CD14-positive monocyte (primary cell): ENCODE results near the gene CPB1. TPM values are rescaled to one million over a fixed set of nuclear protein-coding genes. Genes with fewer than 3 reads are reported as not detected.
A peak's percentile ranks its signal among the peaks of the same experiment; 100 is the strongest.

Experiments
- DNase-seq, 3 donors: peaks; one replicate each; pipeline ENCODE4 v3.0.0-alpha.2; 2011 to 2022
- H2AFZ ChIP-seq: 2 replicates; pipeline ENCODE4 v1.6.0; 2012; ENCODE audit warnings: mild to moderate bottlenecking, low read depth, low read length, inconsistent platforms; ENCODE audit not compliant: insufficient read depth, poor library complexity, severe bottlenecking
- H3K27ac ChIP-seq, 2 donors: 1 replicate in 1 of 2; 2 replicates in 1 of 2; pipeline ENCODE4 v1.5.1; 2012 to 2013; ENCODE audit warnings: low read length in 2 of 2, control low read depth in 1 of 2, inconsistent platforms in 1 of 2, low read depth in 1 of 2, mild to moderate bottlenecking in 1 of 2
- H3K27me3 ChIP-seq, 2 donors: one replicate each; pipeline versions ENCODE4 v1.6.0 to v1.6.1; 2011 to 2013; ENCODE audit warnings: low read length in 2 of 2; ENCODE audit not compliant: control insufficient read depth in 2 of 2, insufficient read depth in 2 of 2
- H3K36me3 ChIP-seq, 2 donors: replicated peaks in 1 of 2; 1 replicate in 1 of 2; 2 replicates in 1 of 2; pipeline versions ENCODE4 v1.5.1 to v1.6.1; 2012 to 2013; ENCODE audit warnings: low read length in 2 of 2, control low read depth in 1 of 2, inconsistent platforms in 1 of 2, mild to moderate bottlenecking in 1 of 2; ENCODE audit not compliant: insufficient read depth in 2 of 2, control insufficient read depth in 1 of 2
- H3K4me1 ChIP-seq, 2 donors: 1 replicate in 1 of 2; 2 replicates in 1 of 2; pipeline versions ENCODE4 v1.5.1 to v1.6.1; 2012 to 2013; ENCODE audit warnings: low read length in 2 of 2, control low read depth in 1 of 2, inconsistent platforms in 1 of 2, mild to moderate bottlenecking in 1 of 2, moderate library complexity in 1 of 2; ENCODE audit not compliant: insufficient read depth in 2 of 2, control insufficient read depth in 1 of 2
- H3K4me2 ChIP-seq: replicated peaks from 2 replicates; pipeline ENCODE3; 2012; ENCODE audit warnings: low read length, moderate library complexity, mild to moderate bottlenecking; ENCODE audit not compliant: poor library complexity, severe bottlenecking; ENCODE audit errors: extremely low read depth
- H3K4me3 ChIP-seq, 3 experiments: fragments of 200-600 bp in 1 of 3; sonication (generic) in 1 of 3; replicated peaks in 1 of 3; 1 replicate in 2 of 3; 2 replicates in 1 of 3; pipeline ENCODE4 v1.5.1; 2011 to 2013; ENCODE audit warnings: low read length in 3 of 3, mild to moderate bottlenecking in 3 of 3, control low read depth in 2 of 3, low read depth in 2 of 3, inconsistent platforms in 1 of 3, moderate library complexity in 1 of 3
- H3K79me2 ChIP-seq: 2 replicates; pipeline ENCODE4 v1.6.0; 2012; ENCODE audit warnings: mild to moderate bottlenecking, control low read depth, inconsistent platforms, low read length, moderate library complexity; ENCODE audit not compliant: insufficient read depth
- H3K9ac ChIP-seq: 2 replicates; pipeline ENCODE4 v1.6.0; 2017; ENCODE audit warnings: low read length, mild to moderate bottlenecking; ENCODE audit not compliant: insufficient read depth, poor library complexity, severe bottlenecking
- H3K9me3 ChIP-seq, 2 donors: replicated peaks in 1 of 2; 1 replicate in 1 of 2; 2 replicates in 1 of 2; pipeline versions ENCODE4 v1.5.1 to v1.6.1; 2012 to 2013; ENCODE audit warnings: low read length in 2 of 2, control low read depth in 1 of 2; ENCODE audit not compliant: control insufficient read depth in 1 of 2, insufficient read depth in 1 of 2
- H4K20me1 ChIP-seq: 2 replicates; pipeline ENCODE4 v1.6.0; 2012; ENCODE audit warnings: mild to moderate bottlenecking, low read length, control low read depth, moderate library complexity; ENCODE audit not compliant: insufficient read depth
- H3K27ac Mint-ChIP-seq, 7 donors: one replicate each; pipeline ENCODE4 v1.8.0; 2020; ENCODE audit warnings: mild to moderate bottlenecking in 7 of 7, mixed read lengths in 7 of 7, moderate library complexity in 6 of 7, inconsistent platforms in 2 of 7
- H3K27me3 Mint-ChIP-seq, 3 donors: one replicate each; pipeline ENCODE4 v1.8.0; 2021 to 2022; ENCODE audit warnings: low read depth in 3 of 3, mild to moderate bottlenecking in 3 of 3, mixed read lengths in 3 of 3, moderate library complexity in 3 of 3, inconsistent platforms in 1 of 3
- H3K36me3 Mint-ChIP-seq, 2 donors: one replicate each; pipeline ENCODE4 v1.8.0; 2020; ENCODE audit warnings: mixed read lengths in 2 of 2, inconsistent platforms in 1 of 2, mild to moderate bottlenecking in 1 of 2
- H3K4me1 Mint-ChIP-seq: one replicate; pipeline ENCODE4 v1.8.0; 2020; ENCODE audit warnings: mild to moderate bottlenecking, mixed read lengths
- H3K4me3 Mint-ChIP-seq, 2 donors: one replicate each; pipeline ENCODE4 v1.8.0; 2020; ENCODE audit warnings: mild to moderate bottlenecking in 2 of 2, mixed read lengths in 2 of 2, moderate library complexity in 1 of 2
- H3K9me3 Mint-ChIP-seq, 7 donors: one replicate each; pipeline ENCODE4 v1.8.0; 2020 to 2022; ENCODE audit warnings: mixed read lengths in 7 of 7, mild to moderate bottlenecking in 6 of 7, moderate library complexity in 6 of 7, inconsistent platforms in 2 of 7
- WGBS: methylation state at CpG from one replicate; pipeline ENCODE4 v1.1.5; 2013; ENCODE audit warnings: missing lambda C conversion rate; ENCODE audit not compliant: insufficient coverage; 5-methylcytosine and 5-hydroxymethylcytosine counted together
- intact Hi-C, 2 donors: fragments of 100-400 bp; cut with micrococcal nuclease; formaldehyde crosslinking; loops; one replicate each; pipeline versions ENCODE4 v1.15.0 to v1.15.1; 2023
- polyA plus RNA-seq, 3 donors: library from polyadenylated mRNA; depleted of rRNA in 1 of 3; unstranded in 2 of 3; stranded (reverse) in 1 of 3; fragments of 300-500 nt in 2 of 3; fragments of >200 nt in 1 of 3; fragmentation: Illumina TruSeq in 2 of 3; gene quantifications; 1 replicate in 2 of 3; 2 replicates in 1 of 3; pipeline ENCODE4 v1.2.3, GENCODE V29; 2012 to 2021
- TF ChIP-seq, protein P1 (sequence below): fragments of 200-600 bp; IDR thresholded peaks from one replicate; pipeline ENCODE4 v1.8.0; 2022; ENCODE audit warnings: antibody characterized with exemption, mild to moderate bottlenecking

The CPB1 gene
- polyA plus RNA-seq, 3 donors: not detected

DNA sequence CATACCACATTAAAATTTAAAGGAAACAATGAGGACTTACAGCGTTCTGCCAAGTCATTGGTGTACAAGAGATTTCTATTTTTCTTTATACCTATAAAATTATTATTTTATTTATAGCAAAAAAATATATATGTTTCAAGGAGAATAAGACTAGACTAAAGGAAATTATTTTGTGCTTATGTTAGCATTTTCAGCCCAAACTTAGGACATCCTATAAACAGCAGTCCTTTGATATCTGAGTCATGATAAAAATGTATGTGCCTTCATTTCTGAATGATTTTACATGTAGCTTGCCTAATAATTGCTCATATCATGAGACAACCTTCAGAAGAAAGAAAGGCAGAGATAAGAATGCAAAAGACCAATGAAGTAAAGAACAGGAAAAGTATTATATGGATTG, 20.8 kb downstream of the CPB1 start:
- no peaks in the 10 kb centered on the region for H3K27me3 ChIP-seq
- intact Hi-C loops: no loop called here

DNA sequence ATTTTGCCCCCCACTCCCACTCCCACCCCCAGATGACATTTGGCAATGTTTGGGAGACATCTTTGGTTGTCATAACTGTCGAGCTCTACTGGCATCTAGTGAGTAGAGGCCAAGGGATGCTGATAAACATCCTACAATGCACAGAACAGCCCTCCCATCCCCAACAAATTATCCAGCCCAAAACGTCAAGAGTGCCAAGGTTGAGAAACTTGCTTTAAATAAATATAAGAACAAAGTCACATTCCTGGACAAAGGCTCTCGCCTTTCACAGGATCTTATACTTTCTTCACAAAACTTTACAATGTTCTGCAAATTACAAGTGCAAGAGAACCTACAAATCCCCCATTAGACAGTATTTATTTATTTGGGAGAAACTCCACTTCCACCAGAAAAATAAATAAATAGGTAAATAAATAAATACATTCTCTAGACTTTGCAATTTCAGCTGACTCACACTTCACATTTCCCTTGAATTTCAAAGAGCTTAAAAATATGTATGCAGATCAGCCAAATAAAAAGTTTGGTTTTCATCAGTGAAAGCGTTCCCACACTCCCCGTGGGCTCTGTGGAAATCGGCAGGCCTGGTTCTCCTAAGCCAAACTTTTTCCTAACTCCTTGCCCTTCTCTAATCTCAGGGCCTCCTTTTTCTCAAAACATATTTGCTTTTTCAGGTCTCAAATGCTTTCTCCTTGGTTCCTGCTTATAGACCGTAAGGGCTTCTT, 24.8 kb downstream of the CPB1 start:
- peaks cover 2% of the 10 kb centered on the region for H3K4me1 Mint-ChIP-seq
- H3K4me1 ChIP-seq: no peaks in the 10 kb centered on the region
- H3K9ac ChIP-seq: no peak overlapping the region
- peak overlapping the region; percentile 27 for H2AFZ ChIP-seq
- H3K27me3 ChIP-seq: no peaks in the 10 kb centered on the region
- no peak for DNase-seq
- no peak overlapping the region for H3K4me2 ChIP-seq
- H3K4me3 ChIP-seq: no peak overlapping the region
- intact Hi-C loops: no loop called here
- H3K9me3 Mint-ChIP-seq: no peaks in the 10 kb centered on the region
- H3K27ac ChIP-seq: no peak overlapping the region
- no peaks in the 10 kb centered on the region for H3K36me3 ChIP-seq
- no peaks in the 10 kb centered on the region for H3K36me3 Mint-ChIP-seq
- no peaks in the 10 kb centered on the region for H3K27me3 Mint-ChIP-seq
- H3K9me3 ChIP-seq: no peaks in the 10 kb centered on the region
- TF ChIP-seq, protein P1, sequence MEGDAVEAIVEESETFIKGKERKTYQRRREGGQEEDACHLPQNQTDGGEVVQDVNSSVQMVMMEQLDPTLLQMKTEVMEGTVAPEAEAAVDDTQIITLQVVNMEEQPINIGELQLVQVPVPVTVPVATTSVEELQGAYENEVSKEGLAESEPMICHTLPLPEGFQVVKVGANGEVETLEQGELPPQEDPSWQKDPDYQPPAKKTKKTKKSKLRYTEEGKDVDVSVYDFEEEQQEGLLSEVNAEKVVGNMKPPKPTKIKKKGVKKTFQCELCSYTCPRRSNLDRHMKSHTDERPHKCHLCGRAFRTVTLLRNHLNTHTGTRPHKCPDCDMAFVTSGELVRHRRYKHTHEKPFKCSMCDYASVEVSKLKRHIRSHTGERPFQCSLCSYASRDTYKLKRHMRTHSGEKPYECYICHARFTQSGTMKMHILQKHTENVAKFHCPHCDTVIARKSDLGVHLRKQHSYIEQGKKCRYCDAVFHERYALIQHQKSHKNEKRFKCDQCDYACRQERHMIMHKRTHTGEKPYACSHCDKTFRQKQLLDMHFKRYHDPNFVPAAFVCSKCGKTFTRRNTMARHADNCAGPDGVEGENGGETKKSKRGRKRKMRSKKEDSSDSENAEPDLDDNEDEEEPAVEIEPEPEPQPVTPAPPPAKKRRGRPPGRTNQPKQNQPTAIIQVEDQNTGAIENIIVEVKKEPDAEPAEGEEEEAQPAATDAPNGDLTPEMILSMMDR: no peak
- no peak overlapping the region for H3K4me3 Mint-ChIP-seq
- no peaks in the 10 kb centered on the region for H3K79me2 ChIP-seq
- H4K20me1 ChIP-seq: no peaks in the 10 kb centered on the region
- WGBS: 86% methylated on average over 2 of the region's 7 CpGs
- H3K27ac Mint-ChIP-seq: peak overlapping the region in 1 of 7 donors; percentile 4

More for the DNA sequence above, 20.8 kb downstream of the CPB1 start:
- no CpG with 5 or more reads among the region's 1 CpG for WGBS
- Mint-ChIP-seq H3K4me1 (peaks cover 3% of the 10 kb centered on the region), H3K9me3 (no peaks in the 10 kb centered on the region), H3K4me3 (no peak overlapping the region), H3K36me3 (no peaks in the 10 kb centered on the region), H3K27me3 (no peaks in the 10 kb centered on the region), H3K27ac (no peak overlapping the region)
- Histone ChIP-seq H3K9me3 (no peaks in the 10 kb centered on the region), H2AFZ (no peak overlapping the region), H3K27ac (no peak overlapping the region), H4K20me1 (no peaks in the 10 kb centered on the region), H3K4me3 (no peak overlapping the region), H3K79me2 (no peaks in the 10 kb centered on the region), H3K4me2 (no peak overlapping the region), H3K4me1 (no peaks in the 10 kb centered on the region), H3K9ac (no peak overlapping the region), H3K36me3 (no peaks in the 10 kb centered on the region)
- DNase-seq: no peak
- TF ChIP-seq, protein P1: no peak
